HG02885 (cell line): ENCODE data around the gene ORC3.
"Not testable (repeated sequence)": the region's sequence is repeated elsewhere in the genome, so short reads cannot be mapped to it uniquely, and the experiment has no call there.

Experiments
- ATAC-seq: cut with Tn5 transposase; IDR thresholded peaks from one replicate; pipeline ENCODE4 v1.9.1; 2021; ENCODE audit warnings: mild to moderate bottlenecking; ENCODE audit not compliant: unreplicated experiment, poor library complexity

The ORC3 gene

DNA sequence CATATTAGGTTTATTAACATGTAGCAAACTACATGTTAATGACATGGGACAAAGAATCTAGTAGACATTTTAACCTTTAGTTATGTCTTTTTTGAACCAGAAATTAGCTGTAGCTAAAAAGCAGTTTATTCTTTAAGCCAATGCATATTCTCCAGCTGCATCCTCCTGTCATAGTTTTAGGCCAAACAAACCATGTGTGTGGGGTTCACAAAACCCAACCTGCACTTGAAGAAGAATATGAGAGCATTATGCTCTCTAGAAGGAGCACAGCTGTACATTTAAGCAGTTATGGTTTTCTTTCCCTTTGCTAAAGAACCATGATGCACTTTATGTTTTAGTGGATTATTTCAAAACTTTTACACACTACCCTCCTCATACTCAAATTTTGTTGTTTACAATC, 65.9 kb downstream of the ORC3 start:
- no peak for ATAC-seq

- ATAC-seq, result peak; percentile 61
Measured at GRCh38 chr6:87656857-87657256, 66.9 kb downstream of the ORC3 start.

DNA sequence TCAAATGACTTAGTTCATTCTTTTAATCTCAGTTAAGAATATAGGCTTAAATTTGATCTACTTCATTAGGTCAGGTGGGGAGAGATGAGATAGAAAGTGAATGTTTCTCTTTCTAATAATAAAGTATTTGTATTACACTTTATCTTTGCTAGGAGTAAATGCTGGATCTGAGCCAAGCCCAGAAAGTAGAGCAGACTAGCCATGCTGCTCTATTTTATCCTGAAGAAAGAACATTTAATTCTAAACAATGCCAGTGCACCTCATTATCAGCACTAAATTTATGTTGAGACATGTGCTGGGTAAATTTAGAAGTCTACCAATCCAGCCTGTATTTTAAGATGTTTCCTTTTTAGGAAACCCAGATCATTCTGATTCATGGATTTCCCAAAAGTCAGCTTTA, 68.6 kb downstream of the ORC3 start:
- no peak for ATAC-seq

- ATAC-seq, result no peak
Measured at GRCh38 chr6:87660226-87660911, 70.4 kb downstream of the ORC3 start.

GRCh38 chr6:87661016-87661415, 71.1 kb downstream of the ORC3 start:
- no peak for ATAC-seq

DNA sequence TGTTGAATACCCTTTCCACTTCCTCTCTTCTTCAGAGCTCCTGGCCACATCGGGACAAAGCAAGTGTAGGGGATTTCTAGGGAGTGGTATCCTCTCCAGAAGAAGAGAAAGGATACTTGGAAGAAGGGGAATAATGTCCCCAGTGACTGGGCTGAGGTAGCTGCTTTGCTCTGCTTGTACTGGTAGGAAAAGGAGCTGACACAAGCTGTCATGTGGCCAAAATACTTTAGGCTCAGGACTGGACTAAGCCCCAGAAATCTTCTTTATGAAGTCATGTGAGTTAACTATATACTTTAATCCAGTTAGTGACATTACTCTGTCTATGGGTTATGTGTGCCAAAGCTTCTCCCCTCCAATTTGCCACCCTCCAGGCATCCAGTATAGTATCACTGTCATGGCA, 71.6 kb downstream of the ORC3 start:
- ATAC-seq, result no peak

- no peak for ATAC-seq
Measured at GRCh38 chr6:87663434-87663833, 73.5 kb downstream of the ORC3 start.

DNA sequence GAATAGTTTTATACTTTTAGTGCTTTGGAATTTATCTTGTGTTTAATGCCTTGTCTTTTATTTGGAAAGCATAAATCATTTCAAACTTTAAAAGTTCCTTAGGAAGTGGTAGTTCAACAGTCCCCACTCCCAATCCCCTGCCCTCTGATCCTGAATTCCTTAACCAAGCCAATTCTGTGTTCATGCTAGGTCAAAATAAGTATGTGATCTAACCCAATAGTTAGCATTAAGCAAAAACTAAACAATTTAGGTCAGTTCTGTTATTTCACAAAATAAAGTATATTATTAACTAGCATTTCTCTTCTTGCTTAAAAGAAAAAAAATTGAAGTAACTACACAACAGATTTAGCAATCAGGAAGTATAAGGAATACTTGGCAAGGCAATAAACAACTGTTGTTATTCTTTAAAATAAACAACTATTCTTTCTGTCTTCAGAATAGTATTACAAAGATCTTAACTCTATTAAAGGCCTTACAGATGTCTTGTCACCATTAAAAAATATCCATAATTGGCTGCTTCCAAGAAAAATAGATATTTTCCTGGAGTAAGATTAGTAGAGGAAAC, 75.1 kb downstream of the ORC3 start:
- no peak for ATAC-seq

GRCh38 chr6:87667032-87667431, 77.1 kb downstream of the ORC3 start:
- ATAC-seq, result no peak

DNA sequence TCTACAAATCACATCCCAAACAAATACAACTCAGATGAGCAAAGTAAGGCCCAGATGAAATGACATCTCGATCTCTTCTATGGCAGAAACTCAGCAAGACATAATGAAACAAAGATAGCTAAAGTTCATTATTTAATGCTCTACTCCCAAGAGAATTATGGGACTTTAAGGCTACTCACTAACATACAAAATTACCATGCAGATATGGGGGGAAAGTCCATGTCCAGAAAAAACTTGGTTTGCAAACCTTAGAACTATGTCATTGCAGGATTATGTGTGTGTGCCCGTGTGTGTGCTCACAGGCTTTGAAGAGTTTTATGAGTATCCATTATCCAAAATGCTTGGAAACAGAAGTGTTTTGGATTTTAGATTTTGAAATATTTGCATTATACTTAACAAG, 78.1 kb downstream of the ORC3 start:
- ATAC-seq, result no peak

- peak; percentile 65 for ATAC-seq
Measured at GRCh38 chr6:87669051-87669450, 79.1 kb downstream of the ORC3 start.

- ATAC-seq, result no peak
Measured at GRCh38 chr6:87670707-87671106, 80.8 kb downstream of the ORC3 start.

- ATAC-seq, result no peak
Measured at GRCh38 chr6:87671555-87672029, 81.7 kb downstream of the ORC3 start.

- ATAC-seq, result no peak
Measured at GRCh38 chr6:87672641-87673040, 82.7 kb downstream of the ORC3 start.

GRCh38 chr6:87673237-87673636, 83.3 kb downstream of the ORC3 start:
- no peak for ATAC-seq

DNA sequence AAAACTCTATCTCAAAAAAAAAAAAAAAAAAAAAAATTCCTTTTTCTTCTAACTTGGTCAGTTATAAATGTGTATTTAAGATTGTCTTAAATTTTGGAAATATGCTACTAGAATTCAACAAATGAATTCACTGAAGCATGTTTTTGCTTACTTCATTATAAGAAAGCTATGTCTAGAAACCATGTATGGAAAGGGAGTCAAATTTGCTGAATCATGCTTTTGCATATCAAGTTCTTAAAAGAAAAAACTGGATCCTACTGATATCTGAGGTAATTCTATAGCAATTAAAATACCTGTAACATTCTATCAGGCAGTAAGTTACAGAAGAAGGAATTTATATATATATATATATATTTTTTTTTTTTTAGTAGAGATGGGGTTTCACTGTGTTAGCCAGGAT, 84.4 kb downstream of the ORC3 start:
- no peak for ATAC-seq

GRCh38 chr6:87675004-87675681, 85.2 kb downstream of the ORC3 start:
- no peak for ATAC-seq

- ATAC-seq, result no peak
Measured at GRCh38 chr6:87682310-87682709, 92.4 kb downstream of the ORC3 start.

DNA sequence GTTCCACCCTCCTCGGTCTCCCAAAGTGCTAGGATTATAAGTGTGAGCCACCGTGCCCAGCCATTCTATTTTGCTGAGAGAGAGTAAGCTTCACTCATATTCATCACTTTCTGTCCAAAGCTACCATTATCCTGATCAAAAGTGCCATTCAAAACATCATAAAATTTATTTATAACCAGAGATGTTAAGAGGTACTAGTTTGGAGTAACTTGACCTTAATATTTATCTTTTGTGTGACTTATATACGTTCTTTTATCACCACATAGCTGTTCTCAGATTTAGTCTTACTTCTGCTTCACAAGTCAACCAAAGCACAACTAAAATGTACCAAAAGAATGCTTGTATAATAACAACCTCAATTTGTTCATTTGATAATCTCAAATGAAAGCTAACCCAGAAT, 94.0 kb downstream of the ORC3 start:
- ATAC-seq, result no peak

- no peak for ATAC-seq
Measured at GRCh38 chr6:87684895-87685654, 95.1 kb downstream of the ORC3 start.

DNA sequence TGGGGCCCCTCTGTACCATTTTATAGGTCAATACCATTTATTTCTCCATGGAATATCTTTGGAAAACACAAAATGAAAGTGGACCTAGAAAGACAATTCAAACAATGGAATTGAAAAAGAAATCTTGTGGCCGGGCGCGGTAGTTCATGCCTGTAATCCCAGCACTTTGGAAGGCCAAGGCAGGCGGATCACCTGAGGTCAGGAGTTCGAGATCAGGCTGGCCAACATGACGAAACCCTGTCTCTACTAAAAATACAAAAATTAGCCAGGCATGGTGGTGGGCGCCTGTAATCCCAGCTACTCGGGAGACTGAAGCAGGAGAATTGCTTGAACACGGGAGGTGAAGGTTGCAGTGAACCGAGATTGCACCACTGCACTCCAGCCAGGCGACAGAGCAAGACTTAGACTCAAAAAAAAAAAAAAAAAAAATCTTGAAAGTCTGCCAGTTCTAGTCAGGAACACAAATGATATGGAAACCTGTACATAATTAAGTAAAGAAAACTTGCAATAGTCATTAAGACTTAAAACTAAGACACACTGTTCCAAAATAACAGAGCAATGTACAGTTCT, 96.8 kb downstream of the ORC3 start:
- not testable (repeated sequence) for ATAC-seq
